GM21360 (cell line): ENCODE results near the gene MTMR2.

ENCODE experiments used
- ATAC-seq: cut with Tn5 transposase; IDR thresholded peaks from one replicate; pipeline ENCODE4 v1.9.1; 2021; ENCODE audit warnings: mild to moderate bottlenecking, moderate library complexity; ENCODE audit not compliant: unreplicated experiment

Gene MTMR2

GRCh38 chr11:95923728-95924413 is at the start of gene MTMR2:
TSS of gene MTMR2 (minus strand) at chr11:95924107. CDS start at chr11:95923954, 153 bp downstream.
- ATAC-seq, result peak; percentile 98

DNA sequence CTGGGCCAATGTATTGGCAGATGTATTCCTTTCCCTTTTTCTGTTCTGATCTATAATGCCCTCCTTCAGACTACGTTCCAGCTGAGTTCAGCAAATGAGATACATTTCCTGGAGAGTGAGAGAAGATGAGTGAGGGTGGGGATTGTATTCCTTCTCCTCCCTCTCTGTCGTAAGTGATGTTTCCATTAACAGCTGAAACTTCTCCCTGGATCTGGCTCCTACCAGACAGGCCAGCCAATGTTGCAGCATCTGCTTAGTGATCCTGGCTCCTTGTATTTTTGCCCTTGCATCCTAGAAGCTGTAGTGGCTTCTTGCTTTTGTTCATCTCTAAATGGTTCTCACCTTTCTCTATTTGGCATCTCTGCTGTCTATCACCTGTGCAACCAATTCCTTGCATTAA is 48.2 kb upstream of the MTMR2 start:
- ATAC-seq, result no peak

GRCh38 chr11:95968585-95968984 is 44.7 kb upstream of the MTMR2 start:
- ATAC-seq, result no peak

GRCh38 chr11:95964281-95964680 is 40.4 kb upstream of the MTMR2 start:
- ATAC-seq, result no peak

- ATAC-seq, result no peak
These were observed 37.9 kb upstream of the MTMR2 start for GRCh38 chr11:95961758-95962157.

GRCh38 chr11:95950905-95951304 is 27.0 kb upstream of the MTMR2 start:
- ATAC-seq, result no peak

DNA sequence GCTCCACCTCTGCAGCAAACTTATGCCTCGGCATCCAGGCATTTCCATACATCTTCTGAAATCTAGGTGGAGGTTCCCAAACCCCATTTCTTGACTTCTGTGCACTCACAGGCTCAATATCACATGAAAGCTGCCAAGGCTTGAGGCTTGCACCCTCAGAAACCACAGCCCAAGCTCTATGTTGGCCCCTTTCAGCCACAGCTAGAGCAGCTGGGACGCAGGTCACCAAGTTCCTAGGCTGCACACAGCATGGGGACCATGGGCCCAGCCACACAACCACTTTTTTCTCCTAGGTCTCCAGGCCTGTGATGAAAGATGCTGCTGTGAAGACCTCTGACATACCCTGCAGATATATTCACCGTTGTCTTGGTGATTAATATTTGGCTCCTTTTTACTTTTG is 24.7 kb upstream of the MTMR2 start:
- ATAC-seq, result no peak

DNA sequence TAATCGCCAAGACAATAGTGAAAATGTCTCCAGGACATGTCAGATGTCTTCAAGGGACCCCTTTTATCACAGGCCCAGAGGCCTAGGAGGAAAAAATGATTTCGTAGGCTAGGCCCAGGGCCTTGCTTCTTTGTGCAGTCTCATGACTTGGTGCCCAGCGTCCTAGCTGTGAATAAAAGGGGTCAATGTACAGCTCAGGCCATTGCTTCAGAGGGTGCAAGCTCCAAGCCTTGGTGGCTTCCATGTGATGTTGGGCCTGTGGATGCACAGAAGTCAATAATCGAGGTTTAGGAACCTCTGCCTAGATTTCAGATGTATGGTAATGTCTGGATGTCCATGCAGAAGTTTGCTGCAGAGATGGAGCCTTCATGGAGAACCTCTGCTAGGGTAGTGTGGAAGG is 20.7 kb upstream of the MTMR2 start:
- ATAC-seq, result no peak

- no peak for ATAC-seq
These were observed 19.6 kb upstream of the MTMR2 start for GRCh38 chr11:95943546-95943945.

DNA sequence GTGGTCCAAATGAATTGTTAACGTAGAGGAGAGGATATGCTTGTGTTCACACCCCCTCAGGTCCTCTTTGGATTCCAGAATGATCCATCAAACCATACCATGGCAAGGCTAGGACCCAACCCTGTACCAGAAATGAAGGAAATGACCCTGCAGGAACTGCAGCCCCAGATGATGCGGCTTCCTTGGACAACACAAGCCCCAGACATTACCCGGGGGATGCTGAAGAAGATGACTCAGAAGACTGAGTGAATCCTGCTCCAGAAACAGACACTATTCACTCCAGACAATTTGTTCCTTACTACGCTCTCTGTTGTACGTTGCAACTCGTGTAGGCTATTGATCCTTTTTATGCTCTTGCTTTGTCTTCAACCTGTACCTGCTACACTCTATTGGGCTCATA is 15.2 kb upstream of the MTMR2 start:
- no peak for ATAC-seq

DNA sequence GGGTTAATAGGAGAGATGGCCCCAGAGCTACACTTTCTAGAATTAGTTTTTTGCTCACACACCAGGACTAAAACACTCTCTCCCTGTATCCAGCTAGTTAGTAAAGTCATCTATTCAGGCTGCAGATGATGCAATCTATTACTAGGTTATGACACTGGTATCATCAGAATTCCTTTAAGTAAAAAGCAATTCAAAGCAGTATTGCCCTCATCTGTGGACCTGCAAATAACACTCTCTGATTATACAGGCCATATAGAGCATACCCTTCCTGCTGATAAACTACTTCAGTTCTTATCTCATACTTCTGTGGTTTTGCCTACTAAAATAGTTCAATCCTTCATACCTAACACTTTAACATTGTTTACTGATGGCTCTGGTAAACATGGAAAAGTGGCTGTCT is 13.5 kb upstream of the MTMR2 start:
- ATAC-seq, result no peak

GRCh38 chr11:95933594-95933993 is 9.7 kb upstream of the MTMR2 start:
- ATAC-seq, result no peak

GRCh38 chr11:95931916-95932315 is 8.0 kb upstream of the MTMR2 start:
- ATAC-seq, result no peak

GRCh38 chr11:95930948-95931347 is 7.0 kb upstream of the MTMR2 start:
- no peak for ATAC-seq

DNA sequence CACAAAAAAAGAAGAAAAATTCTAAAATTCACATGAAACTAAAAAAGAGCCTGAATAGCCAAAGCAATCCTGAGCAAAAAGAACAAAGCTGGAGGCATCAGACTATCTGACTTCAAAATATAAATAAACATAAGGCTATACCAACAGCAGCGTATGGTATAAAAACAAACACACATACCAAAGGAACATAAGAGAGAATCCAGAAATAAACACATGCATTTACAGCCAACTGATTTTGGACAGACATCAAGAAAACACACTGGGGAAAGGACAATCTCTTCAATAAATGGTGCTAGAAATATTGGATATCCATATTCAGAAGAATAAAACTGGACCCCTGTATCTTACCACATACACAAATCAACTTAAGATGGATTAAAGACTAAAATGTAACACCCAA is 2.8 kb upstream of the MTMR2 start:
- no peak for ATAC-seq

DNA sequence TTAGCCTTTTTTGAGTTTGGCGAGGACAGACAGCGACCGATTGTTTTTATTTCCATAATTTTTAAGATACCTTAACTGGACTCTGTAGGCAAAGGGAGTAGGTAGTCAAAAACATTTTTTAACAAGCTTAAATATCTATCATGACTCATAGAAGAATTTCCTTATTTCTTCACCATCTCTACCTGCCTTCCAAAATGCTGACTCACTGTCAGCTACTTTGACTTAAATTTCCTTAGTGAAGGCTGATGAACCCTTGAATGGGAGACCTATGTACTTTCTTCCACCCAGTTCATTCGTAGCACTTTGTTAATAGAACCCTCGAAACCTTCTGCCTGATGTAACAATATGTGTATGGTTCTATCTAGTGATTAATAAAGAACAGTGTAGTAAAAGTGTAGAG is 1.1 kb upstream of the MTMR2 start:
- no peak for ATAC-seq

- no peak for ATAC-seq
These were observed 480 bp upstream of the MTMR2 start for GRCh38 chr11:95924414-95924760.

DNA sequence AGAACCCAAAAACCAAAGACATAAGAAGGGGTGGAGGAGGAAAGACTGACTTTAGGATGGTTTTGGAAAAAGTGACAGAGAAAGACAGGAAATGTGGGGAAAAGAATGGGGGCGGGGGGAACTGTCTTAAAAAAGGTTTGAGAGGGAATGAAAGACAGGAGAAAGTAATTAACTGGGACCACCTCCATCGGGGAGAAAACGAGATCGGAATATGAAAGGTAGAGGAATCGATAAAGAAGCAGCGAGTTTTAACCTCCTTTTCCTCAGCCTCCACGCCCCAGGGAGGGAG is 524 bp downstream of the MTMR2 start:
- no peak for ATAC-seq

DNA sequence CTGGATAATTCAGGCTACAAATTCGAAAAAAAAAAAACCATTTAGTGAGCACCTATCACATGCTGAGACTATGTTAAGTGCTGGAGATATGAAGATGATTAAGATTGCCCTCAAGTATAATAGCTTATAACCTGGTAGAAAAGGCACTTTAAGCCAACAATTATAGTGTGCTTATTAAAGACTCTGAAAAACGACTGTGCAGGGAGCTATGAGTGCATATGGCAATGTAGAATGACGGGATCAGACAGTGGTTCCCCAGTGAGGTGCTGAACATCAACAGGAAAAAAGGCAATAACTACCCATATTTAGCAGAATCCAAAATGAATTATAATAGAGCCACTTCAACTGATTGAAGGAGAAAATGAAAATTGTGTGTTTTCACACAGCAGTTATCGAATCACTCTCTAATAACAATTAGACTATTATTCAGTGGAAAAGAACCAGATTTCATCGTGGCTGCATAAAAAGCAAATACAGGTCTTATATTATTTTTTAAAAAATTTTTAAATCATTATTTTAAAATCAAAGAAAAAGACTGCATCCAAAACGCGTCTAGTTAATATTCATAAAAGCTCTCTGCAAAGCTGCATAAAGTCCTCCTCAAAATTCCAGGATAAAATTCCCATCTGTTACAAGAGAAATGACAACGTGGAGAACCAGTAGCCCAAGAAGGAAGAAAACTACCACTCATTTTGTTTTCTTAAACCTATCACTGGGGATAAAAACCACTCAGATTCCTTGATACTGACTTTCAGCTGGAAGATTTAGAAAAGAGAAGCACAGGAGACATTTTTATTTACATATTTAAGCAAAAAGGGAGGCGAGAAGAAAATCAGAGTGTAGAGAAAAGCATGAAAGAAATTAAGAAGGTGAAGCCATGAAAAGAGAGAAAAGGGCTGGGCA is 1.1 kb downstream of the MTMR2 start:
- ATAC-seq, result no peak

- ATAC-seq, result no peak
These were observed 1.8 kb downstream of the MTMR2 start for GRCh38 chr11:95922099-95922498.

DNA sequence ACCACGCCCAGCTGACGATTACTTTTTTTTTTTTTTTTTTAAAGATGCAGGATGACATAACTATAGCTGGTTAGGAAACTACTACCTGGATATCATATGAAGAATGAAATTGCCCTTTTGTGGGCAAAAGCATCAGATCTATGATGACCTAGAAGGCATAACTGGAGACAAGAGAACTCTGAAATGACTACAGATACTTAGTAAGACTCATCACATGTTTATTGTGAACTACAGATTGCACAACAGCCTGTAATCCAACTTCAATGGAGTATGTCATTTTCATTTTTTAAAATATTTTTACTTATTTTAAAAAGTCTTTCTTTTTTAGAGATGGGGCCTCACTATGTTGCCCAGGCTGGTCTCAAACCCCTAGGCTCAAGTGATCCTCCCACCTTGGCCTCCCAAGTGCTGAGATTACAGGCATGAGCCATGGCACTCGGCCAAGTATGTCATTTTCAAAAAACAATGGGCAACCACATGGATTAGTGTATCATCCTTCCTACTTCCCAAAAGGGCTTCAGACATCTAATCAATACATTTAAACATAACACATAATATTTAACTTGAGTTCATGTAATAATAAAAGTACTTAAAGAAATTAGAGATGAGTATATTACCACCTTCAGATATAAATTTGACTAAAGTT is 3.3 kb downstream of the MTMR2 start:
- ATAC-seq, result no peak

DNA sequence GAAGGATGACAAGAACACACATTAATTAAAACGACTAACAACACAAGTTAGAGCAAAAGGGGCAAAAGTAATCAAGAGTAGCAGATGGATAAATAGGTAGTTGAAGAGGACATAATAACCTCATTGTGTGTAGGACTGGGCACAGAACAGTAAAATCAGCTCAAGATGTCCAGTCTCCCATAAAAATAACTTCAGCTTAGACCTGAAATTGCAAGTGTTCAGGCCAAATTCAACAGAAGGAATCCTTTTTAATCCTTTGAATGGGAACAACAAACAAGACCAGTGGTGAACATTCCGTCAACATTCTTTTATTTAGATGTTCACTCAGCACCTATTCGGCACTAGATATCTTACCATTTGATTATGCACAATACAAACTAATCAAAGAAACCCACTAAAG is 4.4 kb downstream of the MTMR2 start:
- no peak for ATAC-seq
